Measurements from ENCODE around the gene WDPCP. TPM values are rescaled to one million over a fixed set of nuclear protein-coding genes. Genes with fewer than 3 reads are reported as not detected.

WDPCP gene
- total and polyA plus RNA-seq, 3 donors from 2014 or later = 8.3 to 23.5 (median 20.1) TPM

DNA sequence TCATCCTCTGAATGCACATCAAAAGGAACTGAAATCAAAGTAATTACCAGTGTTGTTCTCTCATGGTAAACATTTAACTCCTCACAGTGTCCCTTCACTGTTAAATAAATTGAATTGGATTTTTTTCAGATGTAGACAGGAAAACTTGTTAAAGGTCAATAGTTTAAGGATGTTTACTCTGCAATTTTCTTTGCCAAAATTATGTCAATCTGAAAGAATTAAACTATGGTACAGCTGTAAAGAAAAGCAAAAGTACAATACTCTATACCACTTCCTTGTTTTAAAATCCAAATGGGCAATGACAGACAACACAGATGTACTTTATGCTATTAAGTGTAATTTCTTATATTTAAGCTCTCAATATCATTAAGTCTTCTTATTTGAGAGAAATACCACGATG, 153.2 kb downstream of the WDPCP start:
- WGBS, 2 donors = 79% methylated on average over 1 of the region's 1 CpG
- no peaks in the 10 kb centered on the region for H3K27me3 ChIP-seq
- no peak overlapping the region for H3K27ac ChIP-seq
- TF ChIP-seq, protein P1, sequence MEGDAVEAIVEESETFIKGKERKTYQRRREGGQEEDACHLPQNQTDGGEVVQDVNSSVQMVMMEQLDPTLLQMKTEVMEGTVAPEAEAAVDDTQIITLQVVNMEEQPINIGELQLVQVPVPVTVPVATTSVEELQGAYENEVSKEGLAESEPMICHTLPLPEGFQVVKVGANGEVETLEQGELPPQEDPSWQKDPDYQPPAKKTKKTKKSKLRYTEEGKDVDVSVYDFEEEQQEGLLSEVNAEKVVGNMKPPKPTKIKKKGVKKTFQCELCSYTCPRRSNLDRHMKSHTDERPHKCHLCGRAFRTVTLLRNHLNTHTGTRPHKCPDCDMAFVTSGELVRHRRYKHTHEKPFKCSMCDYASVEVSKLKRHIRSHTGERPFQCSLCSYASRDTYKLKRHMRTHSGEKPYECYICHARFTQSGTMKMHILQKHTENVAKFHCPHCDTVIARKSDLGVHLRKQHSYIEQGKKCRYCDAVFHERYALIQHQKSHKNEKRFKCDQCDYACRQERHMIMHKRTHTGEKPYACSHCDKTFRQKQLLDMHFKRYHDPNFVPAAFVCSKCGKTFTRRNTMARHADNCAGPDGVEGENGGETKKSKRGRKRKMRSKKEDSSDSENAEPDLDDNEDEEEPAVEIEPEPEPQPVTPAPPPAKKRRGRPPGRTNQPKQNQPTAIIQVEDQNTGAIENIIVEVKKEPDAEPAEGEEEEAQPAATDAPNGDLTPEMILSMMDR (IDR thresholded peaks at IDR 0.05) = no peak
- no peak overlapping the region for H3K4me3 ChIP-seq
- H3K36me3 ChIP-seq (ENCODE audit: low read depth, missing control alignments) = no peaks in the 10 kb centered on the region
- no peaks in the 10 kb centered on the region for H3K4me1 ChIP-seq
- intact Hi-C loops (cut with DNase I; ENCODE audit: low total_unique reads) = no loop called here
- DNase-seq = no peak
- no peaks in the 10 kb centered on the region for H3K9me3 ChIP-seq

DNA sequence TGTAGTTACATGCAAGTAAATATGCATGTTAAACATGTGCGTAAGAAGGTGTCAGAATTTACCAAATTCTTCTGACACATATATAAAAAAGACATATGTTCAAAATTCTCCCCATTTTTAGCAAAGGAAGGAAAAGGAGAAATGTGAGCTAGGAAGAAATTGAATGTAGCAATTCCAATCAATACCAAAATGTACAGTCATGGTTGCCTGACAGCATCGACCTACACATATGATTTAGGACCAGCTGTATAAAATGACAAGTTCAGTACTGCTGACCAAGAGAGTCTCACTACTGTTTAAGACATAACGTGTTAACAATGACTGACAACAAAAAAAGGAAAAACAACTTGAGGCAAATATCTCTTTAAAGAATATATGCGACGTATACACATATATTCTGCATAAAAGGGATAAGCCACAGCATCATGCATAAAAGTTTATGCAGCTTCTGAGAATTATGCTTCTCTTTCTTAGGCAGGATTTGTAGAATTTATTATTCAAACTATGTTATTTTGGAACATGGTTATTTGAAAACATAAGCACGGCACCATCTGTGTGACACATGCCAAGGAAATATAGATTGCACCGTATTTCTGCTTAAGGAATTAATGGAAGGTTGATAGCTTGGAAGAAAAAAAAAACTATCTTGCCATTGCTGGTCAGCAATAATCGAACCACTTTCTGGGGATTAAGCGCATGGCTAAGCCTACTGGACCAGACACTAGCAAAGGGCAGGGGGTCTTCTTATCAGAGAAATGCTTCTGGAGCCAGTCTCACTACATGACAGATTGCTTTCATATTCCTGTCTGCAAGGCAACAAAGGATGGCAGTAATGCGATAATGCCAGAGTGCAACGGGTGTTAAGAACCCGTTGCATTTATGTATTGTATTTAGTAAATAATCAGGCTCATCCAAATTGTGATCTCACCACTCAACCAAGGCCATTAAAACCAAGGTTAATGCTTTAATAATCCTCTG, 154.0 kb downstream of the WDPCP start:
- no peaks in the 10 kb centered on the region for H3K36me3 ChIP-seq (ENCODE audit: low read depth, missing control alignments)
- no peaks in the 10 kb centered on the region for H3K4me1 ChIP-seq
- no peak overlapping the region for H3K4me3 ChIP-seq
- no peaks in the 10 kb centered on the region for H3K27me3 ChIP-seq
- WGBS, 2 donors = 88 to 95% methylated on average over 12 of the region's 12 CpGs
- intact Hi-C loops (cut with DNase I; ENCODE audit: low total_unique reads) = no loop called here
- no peak for TF ChIP-seq POLR2A (IDR thresholded peaks at IDR 0.05)
- TF ChIP-seq, protein P1 (IDR thresholded peaks at IDR 0.05) = no peak
- H3K27ac ChIP-seq = no peak overlapping the region
- H3K9me3 ChIP-seq = no peaks in the 10 kb centered on the region
- no peak for DNase-seq

DNA sequence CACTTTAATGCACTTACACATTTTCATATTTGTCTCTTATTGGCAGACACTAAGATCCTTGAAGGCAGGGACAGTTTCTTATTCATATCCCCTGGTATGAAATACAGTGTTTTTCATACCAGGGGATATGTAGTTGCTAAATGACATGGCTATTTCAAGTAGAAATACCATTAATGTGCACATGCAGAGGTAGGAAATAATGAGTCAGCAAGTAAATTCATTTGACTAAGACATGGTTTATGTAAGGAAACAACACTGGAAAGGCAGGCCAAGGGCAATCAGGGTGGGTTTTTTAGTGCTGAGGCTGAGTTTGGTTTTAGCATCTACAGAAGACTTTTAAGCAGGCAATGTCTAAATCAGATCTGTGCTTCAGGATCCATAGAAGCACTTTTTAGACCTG, 155.9 kb downstream of the WDPCP start:
- Histone ChIP-seq H3K27ac (no peak overlapping the region), H3K4me3 (no peak overlapping the region), H3K36me3 (ENCODE audit: low read depth, missing control alignments) (no peaks in the 10 kb centered on the region), H3K4me1 (no peaks in the 10 kb centered on the region), H3K27me3 (no peaks in the 10 kb centered on the region), H3K9me3 (no peaks in the 10 kb centered on the region)
- TF ChIP-seq, protein P1 (IDR thresholded peaks at IDR 0.05) = no peak
- no peak for TF ChIP-seq POLR2A (IDR thresholded peaks at IDR 0.05)
- intact Hi-C loops (cut with DNase I; ENCODE audit: low total_unique reads) = no loop called here
- no peak for DNase-seq

DNA sequence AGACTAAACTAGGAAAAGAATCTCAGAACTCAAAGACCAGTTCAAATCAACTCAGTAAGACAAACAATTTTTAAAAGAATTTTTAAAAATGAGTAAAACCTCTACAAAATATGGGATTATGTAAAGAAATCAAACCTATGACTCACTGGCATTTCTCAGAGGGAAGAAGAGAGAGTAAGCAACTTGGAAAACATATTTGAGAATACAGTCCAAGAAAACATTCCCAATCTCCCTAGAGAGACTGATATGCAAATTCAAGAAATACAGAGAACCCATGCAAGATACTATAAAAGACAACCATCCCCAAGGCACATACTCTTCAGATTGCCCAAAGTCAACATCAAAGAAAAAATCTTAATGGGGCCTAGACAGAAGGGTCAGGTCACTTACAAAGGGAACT, 162.7 kb downstream of the WDPCP start:
- Histone ChIP-seq H3K4me3 (no peak overlapping the region), H3K27me3 (no peaks in the 10 kb centered on the region), H3K4me1 (no peaks in the 10 kb centered on the region), H3K9me3 (no peaks in the 10 kb centered on the region), H3K27ac (no peak overlapping the region), H3K36me3 (ENCODE audit: low read depth, missing control alignments) (no peaks in the 10 kb centered on the region)
- no peak for DNase-seq
- intact Hi-C loops (cut with DNase I; ENCODE audit: low total_unique reads) = no loop called here
- no peak for TF ChIP-seq POLR2A (IDR thresholded peaks at IDR 0.05)
- TF ChIP-seq, protein P1 (IDR thresholded peaks at IDR 0.05) = no peak

DNA sequence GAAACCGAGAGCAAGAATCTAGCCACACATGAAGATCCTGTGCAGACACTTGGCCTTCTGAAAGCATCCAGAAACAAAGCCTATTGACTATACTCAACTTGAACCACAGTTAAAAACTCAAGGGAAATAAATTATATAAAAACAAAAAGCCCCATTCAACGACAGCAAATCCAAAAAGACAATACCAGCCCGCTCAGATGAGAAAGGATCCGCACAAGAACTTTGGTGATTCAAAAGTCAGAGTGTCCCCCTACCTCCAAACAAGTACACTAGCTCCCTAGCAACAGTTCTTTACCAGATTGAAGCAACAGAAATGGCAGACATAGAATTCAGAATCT, 163.2 kb downstream of the WDPCP start:
- no peaks in the 10 kb centered on the region for H3K4me1 ChIP-seq
- H3K36me3 ChIP-seq (ENCODE audit: low read depth, missing control alignments) = no peaks in the 10 kb centered on the region
- no peak for DNase-seq
- H3K4me3 ChIP-seq = no peak overlapping the region
- WGBS, 2 donors = 69 to 87% methylated on average over 4 of the region's 4 CpGs
- TF ChIP-seq, protein P1 (IDR thresholded peaks at IDR 0.05) = no peak
- H3K27me3 ChIP-seq = no peaks in the 10 kb centered on the region
- no peaks in the 10 kb centered on the region for H3K9me3 ChIP-seq
- no peak overlapping the region for H3K27ac ChIP-seq
- intact Hi-C loops (cut with DNase I; ENCODE audit: low total_unique reads) = no loop called here
